Stimulated activated CD4-positive, alpha-beta T cell treated with anti-CD3 and anti-CD28 coated beads, Interleukin-4, amount 100 ng/mL, for 24 hours (primary cell): ENCODE data around the gene MOV10.
"Not testable (repeated sequence)": the region's sequence is repeated elsewhere in the genome, so short reads cannot be mapped to it uniquely, and the experiment has no call there.

Experiments used
- DNase-seq: peaks from one replicate; pipeline ENCODE4 v3.0.0-alpha.2; 2020

Gene MOV10

GRCh38 chr1:112714313-112715263, 40.1 kb downstream of the MOV10 start:
- no peak for DNase-seq

GRCh38 chr1:112715264-112716053, 41.0 kb downstream of the MOV10 start, which contains the start of gene PPM1J:
Gene PPM1J, minus strand, starts transcription at chr1:112715332. Its CDS starts 31 bp downstream, at chr1:112715301.
- peak; percentile 95 for DNase-seq

GRCh38 chr1:112716133-112716720, 41.8 kb downstream of the MOV10 start:
- peak; percentile 87 for DNase-seq

GRCh38 chr1:112717263-112717873, 42.9 kb downstream of the MOV10 start:
- no peak for DNase-seq

DNA sequence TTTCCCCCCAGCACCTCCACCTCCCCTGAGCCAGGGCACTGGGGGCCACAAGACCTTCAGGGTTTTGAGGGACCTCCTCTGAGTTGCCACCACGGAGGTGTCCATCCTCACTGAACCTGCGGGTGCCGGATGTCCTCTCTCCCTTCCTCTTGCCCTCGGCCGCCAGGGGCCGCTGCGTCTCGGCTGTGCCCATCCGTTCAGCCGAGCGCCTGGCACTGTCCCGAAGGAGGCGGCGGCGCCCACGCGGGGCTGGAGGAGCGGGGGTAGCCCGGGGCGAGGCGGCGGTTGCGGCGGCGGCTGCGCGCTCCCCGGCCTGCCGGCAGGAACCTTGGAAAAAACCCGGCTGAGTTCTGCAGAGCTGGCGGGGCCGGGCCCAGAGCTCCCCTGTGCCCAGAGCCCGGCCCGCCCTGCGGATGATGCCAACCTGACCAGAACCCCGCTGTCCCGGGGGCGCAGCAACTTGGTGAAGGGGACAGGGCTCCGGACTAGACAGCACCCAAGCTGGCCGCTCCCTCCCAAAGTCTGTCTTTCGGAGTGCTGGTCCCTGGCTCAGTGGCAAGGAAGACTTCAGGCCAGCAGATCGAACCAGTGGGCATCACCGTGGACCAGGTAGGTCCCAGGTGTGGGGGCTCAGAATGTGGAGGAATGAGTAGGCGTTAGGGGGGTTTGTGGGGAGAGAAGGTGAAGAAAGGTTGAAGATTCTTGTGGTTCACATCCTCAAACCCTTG, 44.4 kb downstream of the MOV10 start:
- peak; percentile 77 for DNase-seq

GRCh38 chr1:112719706-112720105, 45.2 kb downstream of the MOV10 start:
- DNase-seq, result no peak

DNA sequence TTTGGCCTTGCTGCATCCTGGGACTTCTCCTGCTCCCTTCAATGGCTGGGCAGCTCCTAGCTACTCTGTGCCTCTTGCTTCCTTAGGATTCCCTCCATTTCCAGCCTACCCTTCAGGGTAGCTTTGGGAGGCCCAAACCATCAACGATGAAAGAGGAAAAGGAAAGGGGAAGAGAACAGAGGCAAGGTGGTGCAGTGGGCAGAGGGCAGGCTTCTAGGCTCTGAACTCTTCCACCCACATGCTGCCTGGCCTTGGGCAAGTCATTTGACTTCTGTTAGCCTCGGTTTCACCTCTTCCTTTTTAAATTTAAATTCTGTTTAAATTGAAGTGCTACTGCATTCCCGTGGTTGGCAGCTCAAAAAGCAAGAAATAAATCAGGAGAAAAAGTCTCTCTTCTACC, 46.3 kb downstream of the MOV10 start:
- DNase-seq, result no peak

DNA sequence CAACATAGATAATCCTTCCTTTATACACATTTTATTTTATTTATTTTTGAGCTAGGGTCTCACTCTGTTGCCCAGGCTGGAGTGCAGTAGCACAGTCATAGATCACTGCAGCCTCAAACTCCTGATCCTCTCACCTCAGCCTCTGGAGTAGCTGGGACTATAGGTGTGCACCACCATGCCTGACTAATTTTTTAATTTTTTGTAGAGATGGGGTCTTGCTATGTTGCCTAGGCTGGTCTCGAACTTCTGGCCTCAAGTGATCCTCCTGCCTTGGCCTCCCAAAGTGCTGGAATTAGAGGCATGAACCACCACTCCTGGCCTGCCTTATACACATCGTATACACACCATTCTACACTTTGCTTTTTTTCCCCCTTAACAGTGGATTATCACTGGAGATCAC, 46.8 kb downstream of the MOV10 start:
- not testable (repeated sequence) for DNase-seq

- DNase-seq, result no peak
Observed at GRCh38 chr1:112721966-112722524, 47.6 kb downstream of the MOV10 start.

- DNase-seq, result peak; percentile 38
Observed at GRCh38 chr1:112722601-112723510, 48.4 kb downstream of the MOV10 start.

- no peak for DNase-seq
Observed at GRCh38 chr1:112723511-112723839, 49.0 kb downstream of the MOV10 start.

DNA sequence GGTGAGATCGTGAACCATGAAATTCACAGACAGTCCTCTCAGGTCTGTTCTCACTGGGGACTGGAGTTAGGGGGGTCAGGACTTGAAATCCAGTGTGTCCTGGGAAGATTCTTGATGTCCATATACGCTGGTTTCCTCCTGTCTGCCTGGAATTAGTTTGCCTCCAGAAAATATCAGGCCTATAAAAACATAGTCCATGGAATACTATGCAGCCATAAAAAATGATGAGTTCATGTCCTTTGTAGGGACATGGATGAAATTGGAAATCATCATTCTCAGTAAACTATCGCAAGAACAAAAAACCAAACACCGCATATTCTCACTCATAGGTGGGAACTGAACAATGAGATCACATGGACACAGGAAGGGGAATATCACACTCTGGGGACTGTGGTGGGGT, 49.8 kb downstream of the MOV10 start:
- DNase-seq, result not testable (repeated sequence)

GRCh38 chr1:112727716-112728115, 53.3 kb downstream of the MOV10 start:
- no peak for DNase-seq

DNA sequence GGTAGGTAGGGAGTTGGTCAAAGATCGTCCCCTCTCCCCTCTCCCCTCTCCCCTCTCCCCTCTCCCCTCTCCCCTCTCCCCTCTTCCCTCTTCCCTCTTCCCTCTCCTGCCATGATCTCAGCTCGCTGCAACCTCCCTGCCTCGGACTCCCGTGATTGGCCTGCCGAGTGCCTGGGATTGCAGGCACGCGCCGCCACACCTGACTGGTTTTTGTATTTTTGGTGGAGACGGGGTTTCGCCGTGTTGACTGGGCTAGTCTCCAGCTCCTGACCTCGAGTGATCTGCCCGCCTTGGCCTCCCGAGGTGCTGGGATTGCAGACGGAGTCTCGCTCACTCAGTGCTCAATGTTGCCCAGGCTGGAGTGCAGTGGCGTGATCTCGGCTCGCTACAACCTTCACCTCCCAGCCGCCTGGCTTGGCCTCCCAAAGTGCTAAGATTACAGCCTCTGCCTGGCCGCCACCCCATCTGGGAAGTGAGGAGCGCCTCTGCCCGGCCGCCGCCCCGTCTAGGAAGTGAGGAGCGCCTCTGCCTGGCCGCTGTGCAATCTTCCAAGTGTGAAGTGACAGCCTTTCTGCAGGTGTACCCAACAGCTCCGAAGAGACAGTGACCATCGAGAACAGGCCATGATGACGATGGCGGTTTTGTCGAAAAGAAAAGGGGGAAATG, 54.0 kb downstream of the MOV10 start:
- DNase-seq, result not testable (repeated sequence)

DNA sequence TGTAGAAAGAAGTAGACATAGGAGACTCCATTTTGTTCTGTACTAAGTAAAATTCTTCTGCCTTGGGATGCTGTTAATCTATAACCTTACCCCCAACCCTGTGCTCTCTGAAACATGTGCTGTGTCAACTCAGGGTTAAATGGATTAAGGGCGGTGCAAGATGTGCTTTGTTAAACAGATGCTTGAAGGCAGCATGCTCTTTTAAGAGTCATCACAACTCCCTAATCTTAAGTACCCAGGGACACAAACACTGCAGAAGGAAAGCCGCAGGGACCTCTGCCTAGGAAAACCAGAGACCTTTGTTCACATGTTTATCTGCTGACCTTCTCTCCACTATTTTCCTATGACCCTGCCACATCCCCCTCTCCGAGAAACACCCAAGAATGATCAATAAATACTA, 54.6 kb downstream of the MOV10 start:
- not testable (repeated sequence) for DNase-seq

GRCh38 chr1:112729909-112730308, 55.5 kb downstream of the MOV10 start:
- DNase-seq, result no peak

GRCh38 chr1:112731451-112731850, 57.0 kb downstream of the MOV10 start:
- DNase-seq, result no peak

DNA sequence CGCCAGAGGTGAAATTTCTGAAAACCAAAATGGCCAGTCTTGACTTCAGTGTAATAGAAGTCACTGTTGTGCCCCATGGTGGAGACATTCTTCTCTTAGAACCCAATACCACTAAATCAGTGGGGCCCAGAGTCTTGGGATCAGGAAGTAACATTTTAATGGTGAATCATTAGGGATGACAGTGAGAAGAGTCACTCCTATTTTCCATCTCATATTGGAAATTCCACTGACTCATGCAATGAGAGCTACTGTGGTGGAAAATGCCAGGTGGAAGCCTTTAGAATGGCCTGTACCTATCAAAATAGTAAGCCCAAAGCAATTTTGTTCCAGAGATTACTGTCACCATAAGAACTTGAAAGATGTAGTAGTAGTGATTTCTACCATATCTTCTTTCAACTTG, 61.3 kb downstream of the MOV10 start:
- peak; percentile 39 for DNase-seq

DNA sequence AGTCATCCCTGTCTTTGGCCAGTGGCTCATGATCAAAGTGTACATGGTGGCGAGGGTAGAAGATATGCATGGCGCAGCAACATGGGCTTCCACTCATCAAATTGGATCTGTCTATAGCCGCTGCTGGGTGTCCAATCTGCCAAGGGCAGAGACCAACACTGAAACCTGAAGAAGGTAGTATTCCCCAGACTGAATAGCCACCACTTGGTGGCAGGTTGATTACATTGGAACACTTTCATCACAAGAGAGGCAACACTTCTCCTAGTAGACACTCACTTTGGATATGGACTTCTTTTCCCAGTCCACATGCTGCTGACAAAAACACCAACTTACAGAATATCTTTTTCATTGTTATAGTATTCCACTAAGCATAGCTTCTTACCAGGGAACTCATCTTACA, 63.1 kb downstream of the MOV10 start:
- DNase-seq, result no peak
